ENCODE results near the gene OLFM3.

- TF ChIP-seq RFX5 (IDR thresholded peaks at IDR 0.05; ENCODE audit: low read length) = no peak
- no peak for TF ChIP-seq CTCF (IDR thresholded peaks at IDR 0.05)
Observed at GRCh38 chr1:101757985-101758384, 238.7 kb downstream of the OLFM3 start.
